Skeletal muscle tissue (tissue), 4 donors: Measurements from ENCODE around the gene KRT35. TPM values are rescaled to one million over a fixed set of nuclear protein-coding genes. Genes with fewer than 3 reads are reported as not detected.
"Not testable (repeated sequence)": the region's sequence is repeated elsewhere in the genome, so short reads cannot be mapped to it uniquely, and the experiment has no call there.

Source experiments
- H3K27ac ChIP-seq: one replicate; pipeline ENCODE4 v1.7.0; 2013; ENCODE audit warnings: mild to moderate bottlenecking, low read depth, low read length, inconsistent platforms
- H3K27me3 ChIP-seq, 3 donors: one replicate each; pipeline ENCODE4 v1.7.0; 2013; ENCODE audit warnings: low read length in 3 of 3; ENCODE audit not compliant: control insufficient read depth in 3 of 3, insufficient read depth in 3 of 3
- H3K36me3 ChIP-seq, 3 donors: one replicate each; pipeline ENCODE4 v1.7.0; 2013; ENCODE audit warnings: low read length in 3 of 3; ENCODE audit not compliant: control insufficient read depth in 3 of 3, insufficient read depth in 3 of 3
- H3K4me1 ChIP-seq, 3 donors: one replicate each; pipeline ENCODE4 v1.7.0; 2013; ENCODE audit warnings: low read length in 3 of 3, mild to moderate bottlenecking in 3 of 3; ENCODE audit not compliant: control insufficient read depth in 3 of 3, insufficient read depth in 3 of 3
- H3K4me3 ChIP-seq, 3 donors: one replicate each; pipeline ENCODE4 v1.7.0; 2013; ENCODE audit warnings: low read length in 3 of 3
- H3K9ac ChIP-seq, 3 donors: one replicate each; pipeline ENCODE4 v1.7.0; 2013; ENCODE audit warnings: low read length in 3 of 3, mild to moderate bottlenecking in 3 of 3, moderate library complexity in 2 of 3, low read depth in 1 of 3
- H3K9me3 ChIP-seq, 3 donors: one replicate each; pipeline ENCODE4 v1.7.0; 2013; ENCODE audit warnings: low read length in 3 of 3; ENCODE audit not compliant: control insufficient read depth in 3 of 3
- total RNA-seq: library from RNA; depleted of rRNA; stranded (reverse); fragments of >200 nt; gene quantifications from one replicate; pipeline ENCODE4 v1.2.3, GENCODE V29; 2014
- donor health status: Osteomylitis.

The KRT35 gene
- total RNA-seq, 1 donor from 2014 or later, result not detected

GRCh38 chr17:41444186-41444585, 36.8 kb downstream of the KRT35 start:
- Histone ChIP-seq H3K4me1 (no peaks in the 10 kb centered on the region), H3K9me3 (no peaks in the 10 kb centered on the region), H3K36me3 (no peaks in the 10 kb centered on the region), H3K9ac (no peak overlapping the region), H3K27ac (no peak overlapping the region), H3K27me3 (peaks cover 3 to 24% (median 10%) of the 10 kb centered on the region in 3 donors), H3K4me3 (no peak overlapping the region)

DNA sequence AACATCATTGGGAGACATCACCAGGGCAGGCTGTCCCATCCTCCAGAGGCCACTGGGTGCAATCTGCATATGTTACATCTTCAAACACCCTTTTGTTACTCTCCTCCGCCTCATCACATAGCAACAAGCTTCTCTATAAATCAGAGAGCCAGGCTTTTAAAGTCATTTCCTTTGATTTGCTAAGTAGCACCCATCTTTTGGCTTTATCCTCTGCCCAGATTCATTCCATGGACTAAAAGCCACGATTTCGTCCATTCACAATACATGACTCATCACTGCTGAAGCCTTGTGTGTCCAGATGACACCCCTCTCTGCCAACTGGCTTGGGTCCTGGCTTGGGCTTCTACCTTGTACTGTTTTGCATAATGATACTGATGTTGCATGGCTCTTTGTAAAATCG, 38.2 kb downstream of the KRT35 start:
- no peak overlapping the region for H3K27ac ChIP-seq
- peaks cover 3 to 13% (median 5%) of the 10 kb centered on the region in 3 donors for H3K27me3 ChIP-seq
- no peaks in the 10 kb centered on the region for H3K9me3 ChIP-seq
- no peaks in the 10 kb centered on the region for H3K36me3 ChIP-seq
- H3K4me3 ChIP-seq, result no peak overlapping the region
- no peaks in the 10 kb centered on the region for H3K4me1 ChIP-seq
- H3K9ac ChIP-seq, result no peak overlapping the region

GRCh38 chr17:41440531-41441033, 40.4 kb downstream of the KRT35 start, which contains the start of gene KRT38:
Gene KRT38, minus strand, starts transcription at chr17:41440983. Its CDS starts 62 bp downstream, at chr17:41440921.
- no peak within 1 kb of the TSS for H3K4me3 ChIP-seq
- no peaks in the 10 kb centered on the region for H3K9me3 ChIP-seq
- H3K36me3 ChIP-seq, result no peaks in the 10 kb centered on the region
- H3K27ac ChIP-seq, result no peak within 1 kb of the TSS
- H3K9ac ChIP-seq, result no peak within 1 kb of the TSS
- no peaks in the 10 kb centered on the region for H3K4me1 ChIP-seq
- H3K27me3 ChIP-seq, result peaks cover 3 to 11% (median 3%) of the 10 kb centered on the region in 3 donors

DNA sequence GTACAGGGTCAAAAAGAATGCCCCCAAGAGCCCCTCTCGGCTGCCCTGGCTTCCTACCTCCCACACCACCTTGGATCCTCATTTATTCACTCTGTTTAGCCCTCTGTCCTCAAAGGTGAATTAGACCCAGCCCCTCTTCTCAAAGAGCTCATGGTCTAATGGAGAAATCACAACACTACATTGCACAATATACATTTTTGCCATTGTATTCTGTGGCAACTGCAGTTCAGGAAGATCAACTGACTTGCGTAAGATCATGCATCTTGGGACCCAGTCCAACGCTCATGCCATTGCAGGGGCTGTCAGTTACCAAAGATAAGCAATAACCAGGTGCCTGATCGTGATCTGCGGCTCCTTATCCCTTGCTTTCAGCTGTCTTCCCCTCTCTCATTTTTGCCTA, 41.6 kb downstream of the KRT35 start:
- H3K27me3 ChIP-seq, result peaks cover 3 to 11% (median 3%) of the 10 kb centered on the region in 3 donors
- H3K9ac ChIP-seq, result no peak overlapping the region
- no peak overlapping the region for H3K27ac ChIP-seq
- no peak overlapping the region for H3K4me3 ChIP-seq
- H3K4me1 ChIP-seq, result no peaks in the 10 kb centered on the region
- H3K9me3 ChIP-seq, result no peaks in the 10 kb centered on the region
- H3K36me3 ChIP-seq, result no peaks in the 10 kb centered on the region

- H3K9me3 ChIP-seq, result no peaks in the 10 kb centered on the region
- peaks cover 0 to 11% (median 3%) of the 10 kb centered on the region in 3 donors for H3K27me3 ChIP-seq
- no peak overlapping the region for H3K9ac ChIP-seq
- no peak overlapping the region for H3K4me3 ChIP-seq
- H3K27ac ChIP-seq, result no peak overlapping the region
- no peaks in the 10 kb centered on the region for H3K4me1 ChIP-seq
- H3K36me3 ChIP-seq, result no peaks in the 10 kb centered on the region
Observed at GRCh38 chr17:41437769-41438168, 43.2 kb downstream of the KRT35 start.

- Histone ChIP-seq H3K4me1 (no peaks in the 10 kb centered on the region), H3K27me3 (peaks cover 0 to 11% (median 3%) of the 10 kb centered on the region in 3 donors), H3K9ac (no peak overlapping the region), H3K4me3 (no peak overlapping the region), H3K36me3 (no peaks in the 10 kb centered on the region), H3K27ac (no peak overlapping the region), H3K9me3 (no peaks in the 10 kb centered on the region)
Observed at GRCh38 chr17:41437254-41437653, 43.7 kb downstream of the KRT35 start.

DNA sequence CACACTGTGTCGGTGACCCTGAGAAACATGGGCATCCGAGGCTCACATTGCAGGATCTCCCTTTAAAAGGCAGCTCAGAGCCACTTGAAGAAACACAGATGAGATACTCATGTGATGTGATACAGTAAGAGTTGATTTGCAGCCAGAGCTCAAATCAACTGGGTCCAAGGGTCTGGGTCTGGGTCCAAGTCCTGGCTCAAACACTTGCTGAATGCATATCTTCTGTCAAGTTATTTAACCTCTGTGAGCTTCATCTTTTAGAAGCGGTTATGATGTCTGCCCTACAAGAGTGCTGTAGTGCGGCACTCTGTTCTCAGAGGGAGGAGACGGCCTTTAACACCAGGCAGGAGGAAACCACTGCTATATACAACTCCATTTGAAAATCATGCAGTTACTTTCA, 46.5 kb downstream of the KRT35 start:
- Histone ChIP-seq H3K36me3 (no peaks in the 10 kb centered on the region), H3K9ac (no peak overlapping the region), H3K9me3 (no peaks in the 10 kb centered on the region), H3K27me3 (peaks cover 0 to 3% (median 0%) of the 10 kb centered on the region in 3 donors), H3K4me3 (no peak overlapping the region), H3K4me1 (no peaks in the 10 kb centered on the region), H3K27ac (no peak overlapping the region)

DNA sequence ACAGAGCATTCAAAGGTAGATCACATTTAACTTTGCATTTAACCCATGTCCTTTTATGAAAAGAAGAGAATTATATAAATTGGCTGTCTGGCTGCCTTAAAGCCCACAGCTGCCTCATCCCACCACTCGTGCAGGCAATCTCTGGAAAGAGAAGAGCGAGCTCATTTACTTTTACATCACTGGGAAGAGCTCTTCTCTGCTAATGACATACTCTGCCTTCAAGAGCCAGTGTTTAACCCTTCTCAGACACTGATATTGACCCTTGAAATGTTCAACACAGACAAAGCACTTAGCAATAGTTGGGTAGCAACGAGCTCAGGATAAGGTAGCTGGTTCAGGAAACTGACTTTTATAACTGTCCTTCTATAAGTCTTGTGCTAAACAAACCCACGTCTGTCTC, 46.9 kb downstream of the KRT35 start:
- H3K27me3 ChIP-seq, result peaks cover 0 to 3% (median 0%) of the 10 kb centered on the region in 3 donors

DNA sequence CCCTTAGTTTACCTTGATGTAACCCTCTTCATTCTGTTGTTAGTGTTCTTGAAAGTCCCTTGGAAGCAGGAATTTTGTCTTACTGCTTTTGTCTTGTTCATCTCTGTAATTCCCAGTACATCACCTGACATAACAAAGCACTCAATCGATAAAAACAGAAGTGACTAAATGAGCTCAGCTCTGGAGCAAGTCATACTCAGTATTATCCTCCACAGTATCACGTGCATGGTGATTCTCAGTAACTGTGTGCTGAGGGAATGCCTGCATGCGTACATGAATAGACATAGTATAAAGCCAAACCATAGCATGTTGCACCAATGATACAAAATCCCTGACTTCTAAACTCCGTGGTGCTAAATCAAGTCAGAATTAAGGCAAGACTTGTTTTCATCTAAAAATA, 47.4 kb downstream of the KRT35 start:
- Histone ChIP-seq H3K4me3 (no peak overlapping the region), H3K36me3 (no peaks in the 10 kb centered on the region), H3K27me3 (peaks cover 0 to 3% (median 0%) of the 10 kb centered on the region in 3 donors), H3K27ac (no peak overlapping the region), H3K9ac (no peak overlapping the region), H3K9me3 (no peaks in the 10 kb centered on the region), H3K4me1 (no peaks in the 10 kb centered on the region)

More for the DNA sequence above, 46.9 kb downstream of the KRT35 start:
- Histone ChIP-seq H3K36me3 (no peaks in the 10 kb centered on the region), H3K9ac (no peak overlapping the region), H3K4me3 (no peak overlapping the region), H3K4me1 (no peaks in the 10 kb centered on the region), H3K9me3 (no peaks in the 10 kb centered on the region), H3K27ac (no peak overlapping the region)

GRCh38 chr17:41430376-41430775, 50.6 kb downstream of the KRT35 start:
- H3K4me1 ChIP-seq, H3K36me3 ChIP-seq, H3K27ac ChIP-seq, H3K27me3 ChIP-seq, H3K9me3 ChIP-seq, H3K4me3 ChIP-seq, H3K9ac ChIP-seq: not testable (repeated sequence)
